GM12892 (cell line): ENCODE results near the gene RPL18A.

Source experiments
- POLR2A ChIP-seq: IDR thresholded peaks from 2 replicates; pipeline ENCODE4 v1.6.1; 2011; ENCODE audit warnings: low read depth, low read length, control low read depth
- POLR2AphosphoS5 ChIP-seq: IDR thresholded peaks from 2 replicates; pipeline ENCODE4 v1.6.1; 2011; ENCODE audit warnings: low read depth, low read length, control low read depth
- TAF1 ChIP-seq: IDR thresholded peaks from 2 replicates; pipeline ENCODE4 v1.6.1; 2011; ENCODE audit warnings: low read depth, mild to moderate bottlenecking, control low read depth, low read length, borderline replicate concordance

DNA sequence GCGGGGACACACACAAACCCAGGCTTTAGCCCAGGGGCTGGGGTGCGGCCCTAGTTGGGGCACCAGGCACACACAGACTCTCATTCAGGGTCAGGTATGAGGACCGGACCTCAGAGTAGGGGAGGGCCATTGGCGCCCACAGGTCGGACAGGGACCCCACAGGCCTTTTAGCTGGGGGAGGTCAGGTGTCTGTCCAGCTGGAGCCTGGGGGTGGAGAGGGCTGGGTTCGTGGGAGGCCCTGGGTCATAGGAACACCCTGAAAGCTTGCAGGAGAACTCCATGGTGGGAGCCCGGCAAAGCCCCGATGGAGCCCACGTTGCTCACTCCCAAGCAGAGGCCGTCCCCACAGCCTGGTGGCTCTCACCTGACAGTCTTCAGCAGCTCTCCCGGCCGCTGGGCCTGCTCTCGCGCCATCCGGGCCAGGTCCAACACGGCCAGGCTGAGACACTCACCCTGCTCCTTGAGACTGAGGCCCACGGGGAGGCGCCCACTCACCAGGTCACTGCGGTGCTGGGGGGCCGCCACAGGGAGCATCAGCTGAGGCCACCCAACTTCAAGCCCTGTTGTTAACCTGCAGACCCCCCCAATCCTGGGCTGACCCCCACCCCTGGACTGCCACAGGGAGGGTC lies 16.9 kb upstream of the RPL18A start:
- TF ChIP-seq TAF1 (no peak), POLR2A (no peak), POLR2AphosphoS5 (no peak)
